Activated T-cell treated with anti-CD3 and anti-CD28 coated beads, Interleukin-2, amount 50 U/mL, for 1 hour (primary cell): Measurements from ENCODE around the gene LPAR1.

Experiments used
- DNase-seq: peaks from one replicate; pipeline ENCODE4 v3.0.0-alpha.2; 2020

The LPAR1 gene

GRCh38 chr9:110997847-110998246, 40.4 kb downstream of the LPAR1 start:
- DNase-seq: no peak

DNA sequence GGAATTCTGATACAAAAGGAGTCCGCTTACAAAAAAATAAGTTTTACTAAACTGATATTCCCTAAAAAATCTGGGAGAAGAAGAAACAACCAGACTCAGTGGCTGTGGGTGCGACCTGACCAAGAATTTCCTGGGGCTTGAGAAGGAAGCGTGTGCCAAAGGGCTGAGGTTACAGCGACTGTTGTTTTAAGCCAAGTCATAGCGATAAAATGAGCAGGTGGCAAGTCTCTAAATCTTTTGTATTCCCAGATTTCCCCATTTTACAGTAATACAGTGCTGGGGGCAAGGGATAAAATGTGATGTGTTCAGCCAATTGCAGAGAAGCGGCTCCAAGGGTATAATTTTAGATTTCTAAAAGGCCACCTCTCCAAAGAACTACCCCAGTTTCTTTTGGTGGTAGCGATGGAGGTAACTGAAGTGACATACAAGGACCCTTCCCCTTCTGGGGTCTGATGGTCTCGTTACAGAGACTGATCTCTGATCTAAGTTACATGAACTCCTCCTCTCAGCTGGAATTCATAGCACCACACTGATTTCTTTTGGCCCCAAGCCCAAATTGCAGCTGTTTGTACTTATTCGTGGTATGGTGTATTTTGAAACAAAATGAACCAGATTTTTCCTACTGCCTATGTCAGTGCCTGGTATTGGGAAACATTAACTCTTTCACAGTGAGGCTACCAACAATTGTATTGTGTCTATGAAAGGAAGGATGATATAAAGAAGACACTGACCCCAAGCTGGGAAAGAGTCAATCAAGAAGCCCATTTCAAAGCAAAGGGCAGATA, 41.6 kb downstream of the LPAR1 start:
- no peak for DNase-seq

DNA sequence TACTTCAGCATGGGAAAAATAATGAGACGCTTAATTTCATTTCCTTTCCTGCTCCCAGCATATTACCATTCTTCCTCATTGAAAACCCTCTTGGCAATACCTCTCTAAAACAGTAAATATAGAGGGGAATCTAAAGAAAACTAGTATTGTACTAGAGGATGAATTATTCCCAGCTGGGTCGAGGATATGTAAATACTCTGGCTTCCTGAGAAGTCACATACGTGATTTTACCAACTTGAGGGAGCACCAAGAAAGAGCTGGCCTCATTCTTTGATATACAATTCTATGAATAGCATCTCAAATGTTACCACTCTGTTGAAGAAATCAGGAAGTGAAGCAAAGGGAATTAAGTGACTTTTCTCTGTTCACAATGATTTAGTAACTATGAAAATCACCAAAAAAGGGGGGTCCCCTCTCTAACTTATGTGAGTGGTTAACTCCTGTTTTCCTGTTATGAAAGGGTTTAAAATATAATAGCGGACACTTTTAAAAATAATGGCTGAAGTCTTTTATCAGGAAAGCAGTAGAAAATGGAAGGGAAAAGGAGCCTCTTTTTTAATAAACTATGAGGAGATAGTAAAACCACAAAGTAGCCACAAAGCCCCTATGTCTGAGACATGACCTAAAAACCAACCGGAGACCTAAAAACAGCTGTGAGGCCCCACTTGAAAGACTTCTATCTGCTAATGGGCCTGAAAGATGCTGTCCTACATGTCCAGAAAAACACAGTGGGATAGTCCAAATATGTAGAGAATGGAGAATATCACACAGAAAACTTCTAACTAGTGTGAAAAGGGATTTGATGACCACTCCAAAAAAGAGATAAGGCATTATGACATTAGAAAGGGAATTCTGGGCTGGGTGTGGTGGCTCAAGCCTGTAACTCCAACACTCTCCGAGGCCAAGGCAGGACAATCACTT, 42.6 kb downstream of the LPAR1 start:
- no peak for DNase-seq

- no peak for DNase-seq
Observed at GRCh38 chr9:110994771-110995241, 43.5 kb downstream of the LPAR1 start.

DNA sequence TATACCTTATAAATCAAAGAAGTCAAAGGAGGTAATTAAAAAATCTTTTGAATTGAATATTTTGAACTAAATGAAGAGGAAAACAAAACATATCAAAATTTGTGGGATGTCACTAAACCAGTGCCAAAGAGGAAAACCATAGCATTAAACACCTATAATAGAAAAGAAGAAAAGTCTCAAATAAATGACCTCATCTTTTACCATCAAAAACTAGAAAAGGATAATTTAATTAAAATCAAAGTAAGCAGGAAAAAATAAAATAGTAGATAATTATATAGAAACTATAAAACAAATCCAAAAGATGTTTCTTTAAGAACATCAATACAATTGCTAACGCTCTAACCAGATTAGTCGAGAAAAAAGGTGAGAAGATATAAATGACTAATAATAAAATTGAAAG, 47.8 kb downstream of the LPAR1 start:
- DNase-seq: no peak

DNA sequence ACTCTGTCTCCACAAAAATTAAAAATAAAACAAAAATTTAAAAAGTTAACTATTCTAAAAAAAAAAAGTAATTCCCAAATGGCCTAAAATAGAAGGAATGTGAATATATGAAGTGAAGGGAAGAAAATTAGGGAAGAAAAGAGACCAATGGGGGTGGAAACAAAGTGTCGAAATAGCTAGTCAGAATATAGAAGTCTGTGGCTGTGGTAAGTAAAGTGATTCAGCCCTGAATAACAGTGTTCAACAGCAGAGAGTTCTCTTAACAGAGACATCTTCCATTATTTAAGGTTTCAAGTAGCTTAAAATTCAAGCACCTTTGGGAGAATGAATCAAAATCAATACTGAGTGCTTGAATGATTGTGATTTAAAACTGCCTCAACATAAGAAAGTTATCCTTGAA, 51.7 kb downstream of the LPAR1 start:
- no peak for DNase-seq

GRCh38 chr9:110984890-110985437, 53.3 kb downstream of the LPAR1 start:
- DNase-seq: no peak

DNA sequence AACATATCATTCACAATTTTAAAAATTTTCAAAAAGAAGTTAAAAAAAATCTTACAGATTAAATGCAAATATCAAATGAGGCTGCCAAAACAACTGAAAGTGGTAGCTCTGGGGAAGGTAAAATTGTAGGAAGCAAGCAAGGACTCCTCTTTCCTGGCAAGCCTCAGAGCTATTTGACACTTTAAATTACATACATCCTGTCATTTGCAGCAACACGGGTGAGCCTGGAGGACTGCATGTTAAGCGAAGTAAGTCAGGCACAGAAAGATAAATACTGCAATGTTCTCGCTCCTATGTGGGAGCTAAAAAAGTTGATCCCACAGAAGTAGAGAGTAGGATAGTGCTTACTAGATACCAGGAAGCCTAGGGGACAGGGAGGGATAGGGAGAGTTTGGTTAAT, 58.0 kb downstream of the LPAR1 start:
- no peak for DNase-seq

DNA sequence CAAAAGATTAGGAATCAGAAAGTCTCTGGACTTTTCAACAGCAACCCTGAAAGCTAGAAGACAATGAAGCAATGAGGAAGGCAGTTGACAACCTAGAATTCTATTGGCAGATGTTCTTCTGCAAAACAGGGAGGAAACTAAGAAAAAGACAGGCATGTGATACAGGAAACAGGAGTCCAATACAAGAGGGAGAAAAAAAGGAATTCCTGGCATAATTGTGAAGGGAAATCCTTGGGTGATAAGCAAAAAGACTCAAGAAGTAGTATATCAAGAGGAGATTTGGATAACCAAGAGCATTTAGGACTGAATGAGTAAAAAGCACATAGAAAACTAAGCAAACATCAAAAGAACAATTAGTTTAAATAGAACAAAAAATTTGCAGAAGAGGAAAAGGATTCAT, 58.6 kb downstream of the LPAR1 start:
- no peak for DNase-seq

GRCh38 chr9:110978516-110978915, 59.8 kb downstream of the LPAR1 start:
- DNase-seq: no peak

DNA sequence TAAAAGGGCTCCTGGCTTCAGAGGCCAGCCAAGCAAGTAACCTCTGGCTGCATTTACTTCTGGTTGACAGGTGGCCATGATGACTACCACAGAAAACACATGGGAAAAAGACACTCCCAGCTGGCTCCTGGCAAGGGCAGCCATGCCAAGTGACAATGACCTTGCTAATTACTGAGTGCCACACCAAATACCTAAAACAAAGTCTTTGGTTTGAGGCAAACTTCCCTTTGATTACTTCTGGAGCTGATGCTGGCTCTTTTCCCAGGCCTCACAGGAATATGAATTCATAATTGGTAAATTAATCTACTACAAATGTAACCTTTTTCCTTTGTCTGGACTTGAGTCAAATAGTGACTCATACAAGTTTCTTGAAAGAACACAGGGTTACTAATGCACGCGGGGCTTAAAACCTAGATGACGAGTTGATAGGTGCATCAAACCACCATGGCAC, 61.0 kb downstream of the LPAR1 start:
- no peak for DNase-seq

DNA sequence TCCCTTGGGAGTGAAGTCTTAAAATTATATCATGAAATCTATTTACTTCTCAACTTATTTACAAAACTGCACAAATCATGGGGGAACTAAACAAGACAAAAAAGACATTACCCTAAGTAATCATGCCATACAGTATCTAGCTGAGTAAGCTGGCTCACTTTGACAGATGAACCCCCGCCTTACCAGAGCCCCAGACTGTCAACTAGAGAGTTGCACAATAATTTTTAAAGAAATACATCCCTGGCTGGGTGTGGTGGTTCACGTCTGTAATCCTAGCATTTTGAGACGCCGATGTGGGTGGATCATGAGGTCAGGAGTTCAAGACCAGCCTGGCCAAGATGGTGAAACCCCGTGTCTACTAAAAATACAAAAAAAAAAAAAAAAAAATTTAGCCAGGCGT, 62.3 kb downstream of the LPAR1 start:
- no peak for DNase-seq

GRCh38 chr9:110975278-110975677, 63.0 kb downstream of the LPAR1 start:
- DNase-seq: no peak

DNA sequence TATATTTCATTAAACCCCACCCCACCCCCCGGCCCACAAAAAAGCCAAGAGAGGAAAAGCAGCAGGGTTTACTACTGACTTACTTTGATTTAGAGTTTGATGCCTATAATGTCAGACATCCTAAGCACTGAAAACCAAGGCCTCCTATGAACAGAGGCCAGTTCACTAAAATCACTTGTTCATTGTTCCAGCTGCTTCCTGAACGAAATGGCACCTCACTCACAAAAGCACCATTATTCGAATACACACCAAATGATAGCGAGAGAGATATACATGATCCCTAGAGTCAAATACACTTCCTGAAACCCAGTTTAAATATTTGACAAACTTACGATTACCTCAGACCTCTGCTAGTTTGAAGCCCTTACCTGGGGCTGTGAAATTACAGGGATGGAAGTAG, 66.6 kb downstream of the LPAR1 start:
- DNase-seq: no peak

- no peak for DNase-seq
Observed at GRCh38 chr9:110971234-110971633, 67.0 kb downstream of the LPAR1 start.

- DNase-seq: no peak
Observed at GRCh38 chr9:110969971-110970386, 68.3 kb downstream of the LPAR1 start.

DNA sequence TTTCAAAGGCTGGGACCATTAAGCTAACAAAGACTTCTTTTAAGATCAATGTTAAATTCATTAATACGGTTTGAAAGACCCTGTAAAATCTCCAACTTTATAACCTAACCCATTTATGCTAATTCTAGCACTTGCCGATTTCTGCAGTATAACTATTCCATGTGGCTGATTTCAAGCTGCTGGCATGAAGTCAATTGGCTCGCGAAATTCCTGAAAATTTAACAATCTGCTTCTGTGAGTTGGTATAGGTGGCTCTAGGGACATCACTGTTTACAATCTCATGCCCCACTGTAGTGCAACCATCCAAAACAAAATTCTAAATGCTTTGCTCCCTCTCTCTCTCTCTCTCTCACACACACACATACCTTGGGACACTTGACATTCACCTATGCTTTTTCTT, 70.2 kb downstream of the LPAR1 start:
- DNase-seq: no peak

DNA sequence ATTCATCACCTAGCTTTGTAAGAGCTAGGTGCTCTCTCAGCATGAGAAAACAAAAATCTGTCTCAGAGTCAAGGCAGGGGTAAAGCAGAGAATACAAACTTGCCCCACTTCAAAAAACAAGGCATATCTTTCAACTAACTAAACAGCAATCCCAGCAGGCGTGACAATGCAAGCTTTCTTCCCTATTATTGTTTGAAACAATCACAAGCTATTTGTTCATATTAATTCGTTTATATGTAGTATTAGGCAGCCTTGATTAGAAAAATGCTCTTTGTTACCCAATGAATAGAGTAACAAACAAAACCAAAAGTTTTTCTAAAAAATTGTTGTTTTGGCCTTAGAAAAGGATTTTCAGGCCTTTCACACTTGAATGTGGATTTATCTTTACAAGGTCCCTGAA, 71.1 kb downstream of the LPAR1 start:
- DNase-seq: no peak

GRCh38 chr9:110960288-110960687, 78.0 kb downstream of the LPAR1 start:
- no peak for DNase-seq

DNA sequence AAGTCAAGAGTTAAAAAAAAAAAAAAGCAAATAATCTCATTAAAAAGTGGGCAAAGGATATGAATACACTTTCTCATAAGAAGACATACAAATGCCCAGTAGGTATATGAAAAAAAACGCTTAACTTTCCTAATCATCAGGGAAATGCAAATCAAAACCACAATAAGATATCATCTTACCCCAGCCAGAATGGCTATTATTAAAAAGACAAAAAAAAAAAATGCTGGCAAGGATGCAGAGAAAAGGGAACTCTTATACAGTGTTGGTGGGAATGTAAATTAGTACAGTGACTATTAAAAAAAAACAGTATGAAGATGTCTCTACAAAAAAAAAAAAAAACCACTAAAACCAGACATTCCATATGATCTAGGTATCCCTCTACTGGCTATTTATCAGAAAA, 79.4 kb downstream of the LPAR1 start:
- no peak for DNase-seq

DNA sequence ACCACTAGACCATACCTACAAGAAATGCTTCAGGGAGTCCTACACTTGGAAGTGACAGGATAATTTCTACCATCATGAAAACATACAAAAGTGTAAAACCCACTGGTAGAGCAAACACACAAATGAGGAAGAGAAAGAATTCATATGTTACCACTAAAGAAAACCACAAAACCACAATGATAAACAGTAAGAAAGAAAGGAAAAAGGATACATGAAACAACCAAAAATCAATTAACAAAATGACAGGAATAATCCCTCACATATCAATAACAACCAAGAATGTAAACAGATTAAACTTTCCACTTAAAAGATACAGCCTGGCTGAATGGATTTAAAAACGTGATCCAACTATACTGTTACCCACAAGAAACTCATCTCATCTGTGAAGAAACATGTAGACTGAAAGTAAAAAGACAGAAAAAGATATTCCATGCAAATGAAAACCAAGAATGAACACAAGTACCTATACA, 83.4 kb downstream of the LPAR1 start:
- no peak for DNase-seq

- no peak for DNase-seq
Observed at GRCh38 chr9:110952540-110952859, 85.8 kb downstream of the LPAR1 start.

- no peak for DNase-seq
Observed at GRCh38 chr9:110951805-110952539, 86.3 kb downstream of the LPAR1 start.
